Liver (tissue), 3 donors: ENCODE results near the gene CCDC9B.
A peak's percentile ranks its signal among the peaks of the same experiment; 100 is the strongest.

Experiments used
- CTCF ChIP-seq: fragments of 150-350 bp; IDR thresholded peaks from 2 replicates; pipeline ENCODE4 v1.5.1; 2017; ENCODE audit warnings: improper control_type of control experiment, low read depth, low read length; ENCODE audit not compliant: missing input control
- FOXA2 ChIP-seq: IDR thresholded peaks from 2 replicates; pipeline ENCODE4 v1.6.1; 2016; ENCODE audit warnings: antibody characterized with exemption
- JUND ChIP-seq, 2 donors: IDR thresholded peaks; 2 replicates each; pipeline ENCODE4 v1.6.1; 2016; ENCODE audit warnings: antibody characterized with exemption in 2 of 2
- MAX ChIP-seq: IDR thresholded peaks from 2 replicates; pipeline ENCODE4 v1.6.1; 2016; ENCODE audit warnings: antibody characterized with exemption
- RAD21 ChIP-seq, 2 donors: IDR thresholded peaks; 2 replicates each; pipeline ENCODE4 v1.6.1; 2016; ENCODE audit warnings: antibody characterized with exemption in 2 of 2, mild to moderate bottlenecking in 2 of 2
- REST ChIP-seq: IDR thresholded peaks from 2 replicates; pipeline ENCODE4 v1.6.1; 2016; ENCODE audit warnings: antibody characterized with exemption, mild to moderate bottlenecking
- TAF1 ChIP-seq: conservative IDR thresholded peaks from 2 replicates; pipeline ENCODE4 v1.6.1; 2016; ENCODE audit warnings: antibody characterized with exemption, mild to moderate bottlenecking
- donor health status: healthy.
- donor health status: healthy.

GRCh38 chr15:40310001-40310959, 30.5 kb downstream of the CCDC9B start:
- TF ChIP-seq FOXA2 (no peak), RAD21 (IDR thresholded peaks at IDR 0.05) (peak; percentile 89 to 92), CTCF (peak; percentile 78), JUND (IDR thresholded peaks at IDR 0.05) (no peak), MAX (no peak), TAF1 (no peak), REST (no peak)
